ENCODE measurements around the gene ST6GALNAC3.

DNA sequence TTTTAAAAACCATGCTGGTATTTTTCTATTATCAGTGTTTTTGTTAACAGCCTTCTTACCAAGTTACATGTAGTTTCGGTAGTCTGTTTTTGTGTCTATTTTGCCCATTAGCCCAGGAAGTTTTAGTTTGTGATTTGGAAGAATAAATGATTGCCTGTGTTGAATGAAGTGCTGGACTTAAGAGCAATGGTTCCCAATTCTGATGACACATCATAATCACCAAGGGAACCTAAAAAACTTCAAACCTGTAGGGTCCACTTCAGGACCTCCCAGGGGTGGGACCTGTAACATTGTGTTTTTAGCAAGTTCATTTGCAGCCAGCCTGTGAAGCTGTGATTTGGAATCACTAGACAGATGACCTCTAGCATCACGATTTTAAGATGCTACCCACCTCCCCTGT lies 43.0 kb upstream of the ST6GALNAC3 start:
- TF ChIP-seq, protein P1, sequence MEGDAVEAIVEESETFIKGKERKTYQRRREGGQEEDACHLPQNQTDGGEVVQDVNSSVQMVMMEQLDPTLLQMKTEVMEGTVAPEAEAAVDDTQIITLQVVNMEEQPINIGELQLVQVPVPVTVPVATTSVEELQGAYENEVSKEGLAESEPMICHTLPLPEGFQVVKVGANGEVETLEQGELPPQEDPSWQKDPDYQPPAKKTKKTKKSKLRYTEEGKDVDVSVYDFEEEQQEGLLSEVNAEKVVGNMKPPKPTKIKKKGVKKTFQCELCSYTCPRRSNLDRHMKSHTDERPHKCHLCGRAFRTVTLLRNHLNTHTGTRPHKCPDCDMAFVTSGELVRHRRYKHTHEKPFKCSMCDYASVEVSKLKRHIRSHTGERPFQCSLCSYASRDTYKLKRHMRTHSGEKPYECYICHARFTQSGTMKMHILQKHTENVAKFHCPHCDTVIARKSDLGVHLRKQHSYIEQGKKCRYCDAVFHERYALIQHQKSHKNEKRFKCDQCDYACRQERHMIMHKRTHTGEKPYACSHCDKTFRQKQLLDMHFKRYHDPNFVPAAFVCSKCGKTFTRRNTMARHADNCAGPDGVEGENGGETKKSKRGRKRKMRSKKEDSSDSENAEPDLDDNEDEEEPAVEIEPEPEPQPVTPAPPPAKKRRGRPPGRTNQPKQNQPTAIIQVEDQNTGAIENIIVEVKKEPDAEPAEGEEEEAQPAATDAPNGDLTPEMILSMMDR (IDR thresholded peaks at IDR 0.05), result no peak
- no peak for TF ChIP-seq POLR2A (IDR thresholded peaks at IDR 0.05)

All from heart left ventricle (tissue), 13 donors.